Measurements from ENCODE around the gene TLR10.

TLR10 gene

DNA sequence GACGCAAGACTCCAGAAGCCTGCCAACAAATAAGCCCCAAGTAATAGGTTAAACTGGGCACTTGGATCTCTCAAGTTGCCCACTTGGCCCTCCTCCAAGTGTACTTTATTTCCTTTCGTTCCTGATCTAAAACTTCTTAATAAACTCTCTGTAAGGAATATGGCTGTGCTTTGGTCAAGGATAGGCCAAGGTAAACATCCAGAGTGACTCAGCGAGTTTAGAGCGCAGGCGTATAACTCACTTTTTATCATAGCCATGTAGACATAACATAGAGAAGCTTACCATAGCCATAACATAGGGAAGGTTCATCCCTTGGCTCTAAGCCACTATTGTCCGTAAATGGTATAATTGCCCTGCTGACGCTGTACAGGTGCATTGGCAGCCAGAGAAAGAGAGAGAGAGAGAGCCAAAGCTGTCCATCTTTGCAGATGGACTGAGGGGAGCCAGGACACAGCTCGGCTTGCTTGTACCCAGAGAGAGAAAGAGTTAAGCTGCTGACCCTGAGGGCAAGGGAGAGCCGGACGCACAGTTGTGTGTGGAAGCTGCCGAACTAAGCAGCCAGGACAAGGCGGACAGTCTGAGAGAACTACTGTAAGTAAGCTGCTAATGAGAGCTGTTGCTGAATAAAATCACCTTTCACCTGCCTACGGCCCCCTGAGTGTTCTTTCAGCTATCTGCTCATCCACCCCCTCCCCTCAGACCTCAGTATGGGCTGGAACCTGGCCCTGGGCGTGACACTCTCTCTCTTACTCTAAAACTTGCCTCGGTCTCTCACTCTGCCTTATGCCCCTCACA is 20.0 kb upstream of the TLR10 start:
- CTCF ChIA-PET = interaction anchor here (0.7 to 16.8 kb wide), 11 partner anchors 9 to 749 kb away, joined by 3 to 191 read pairs (median 7); partner anchors contain the start of gene TLR10
- POLR2A ChIA-PET = no interaction called here
- no peak for DNase-seq (ENCODE audit: low read depth, low spot score)
- TF ChIP-seq, protein P1, sequence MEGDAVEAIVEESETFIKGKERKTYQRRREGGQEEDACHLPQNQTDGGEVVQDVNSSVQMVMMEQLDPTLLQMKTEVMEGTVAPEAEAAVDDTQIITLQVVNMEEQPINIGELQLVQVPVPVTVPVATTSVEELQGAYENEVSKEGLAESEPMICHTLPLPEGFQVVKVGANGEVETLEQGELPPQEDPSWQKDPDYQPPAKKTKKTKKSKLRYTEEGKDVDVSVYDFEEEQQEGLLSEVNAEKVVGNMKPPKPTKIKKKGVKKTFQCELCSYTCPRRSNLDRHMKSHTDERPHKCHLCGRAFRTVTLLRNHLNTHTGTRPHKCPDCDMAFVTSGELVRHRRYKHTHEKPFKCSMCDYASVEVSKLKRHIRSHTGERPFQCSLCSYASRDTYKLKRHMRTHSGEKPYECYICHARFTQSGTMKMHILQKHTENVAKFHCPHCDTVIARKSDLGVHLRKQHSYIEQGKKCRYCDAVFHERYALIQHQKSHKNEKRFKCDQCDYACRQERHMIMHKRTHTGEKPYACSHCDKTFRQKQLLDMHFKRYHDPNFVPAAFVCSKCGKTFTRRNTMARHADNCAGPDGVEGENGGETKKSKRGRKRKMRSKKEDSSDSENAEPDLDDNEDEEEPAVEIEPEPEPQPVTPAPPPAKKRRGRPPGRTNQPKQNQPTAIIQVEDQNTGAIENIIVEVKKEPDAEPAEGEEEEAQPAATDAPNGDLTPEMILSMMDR (IDR thresholded peaks at IDR 0.05; ENCODE audit: insufficient read depth, low read length, missing control alignments) = no peak
- no peak overlapping the region for H3K4me3 ChIP-seq (ENCODE audit: low read depth, low read length)

DNA sequence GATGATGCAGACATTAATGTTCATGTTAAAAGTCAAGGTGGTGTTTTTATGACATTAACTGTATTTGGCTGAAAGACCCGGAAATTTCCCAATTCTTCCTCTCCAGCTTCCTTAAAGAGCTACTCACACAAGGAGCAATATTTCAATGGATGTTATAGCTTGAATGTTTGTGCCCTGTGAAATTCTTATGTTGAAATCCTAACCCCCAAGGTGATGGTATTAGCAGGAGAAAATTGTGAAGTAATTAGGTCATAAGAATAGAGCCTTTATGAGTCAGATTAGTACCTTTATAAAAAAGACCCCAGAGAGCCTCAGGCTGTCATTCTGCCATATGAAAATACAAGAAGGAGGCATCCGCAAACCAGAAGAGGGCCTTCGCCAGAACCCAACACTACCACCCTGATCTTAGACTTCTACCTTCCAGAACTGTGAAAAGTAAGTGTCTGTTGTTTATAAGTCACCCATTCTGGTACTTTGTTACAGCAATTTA is 18.2 kb upstream of the TLR10 start:
- CTCF ChIA-PET = interaction anchor here (1.1 to 16.8 kb wide), 4 partner anchors 9 to 40 kb away, joined by 4 to 191 read pairs (median 44); partner anchors contain the start of gene TLR10
- POLR2A ChIA-PET = no interaction called here

DNA sequence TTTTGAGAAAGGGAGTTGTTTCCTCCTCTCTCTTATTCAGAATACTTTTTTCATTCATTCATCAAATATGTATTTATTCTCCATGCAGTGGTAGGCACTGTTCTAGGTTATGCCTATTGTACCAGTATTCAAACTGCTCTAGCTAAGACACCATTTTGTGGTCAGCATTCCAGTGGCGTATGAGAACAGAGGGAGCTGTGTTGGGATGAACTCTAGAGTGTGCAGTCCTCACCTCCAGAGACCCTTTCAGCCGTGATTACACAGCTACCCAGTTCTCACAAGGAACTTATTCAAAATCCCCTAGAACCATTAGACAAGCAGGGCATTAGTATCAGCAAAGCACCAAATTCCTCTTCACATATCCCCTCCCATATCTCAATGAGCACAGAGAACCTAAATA is 17.6 kb upstream of the TLR10 start:
- ChIA-PET POLR2A (interaction anchor here (0.6 kb wide), 1 partner anchor 567 kb away, joined by 3 read pairs; no protein-coding TSS in a partner anchor), CTCF (interaction anchor here (1.1 to 16.8 kb wide), 4 partner anchors 9 to 39 kb away, joined by 4 to 191 read pairs (median 44); partner anchors contain the start of gene TLR10)
- no peak for DNase-seq (ENCODE audit: low read depth, low spot score)
- TF ChIP-seq, protein P1 (IDR thresholded peaks at IDR 0.05; ENCODE audit: insufficient read depth, low read length, missing control alignments) = no peak
- H3K4me3 ChIP-seq (ENCODE audit: low read depth, low read length) = no peak overlapping the region

More for the DNA sequence above, 18.2 kb upstream of the TLR10 start:
- TF ChIP-seq, protein P1 (IDR thresholded peaks at IDR 0.05; ENCODE audit: insufficient read depth, low read length, missing control alignments) = no peak
- no peak for DNase-seq (ENCODE audit: low read depth, low spot score)
- no peak overlapping the region for H3K4me3 ChIP-seq (ENCODE audit: low read depth, low read length)

DNA sequence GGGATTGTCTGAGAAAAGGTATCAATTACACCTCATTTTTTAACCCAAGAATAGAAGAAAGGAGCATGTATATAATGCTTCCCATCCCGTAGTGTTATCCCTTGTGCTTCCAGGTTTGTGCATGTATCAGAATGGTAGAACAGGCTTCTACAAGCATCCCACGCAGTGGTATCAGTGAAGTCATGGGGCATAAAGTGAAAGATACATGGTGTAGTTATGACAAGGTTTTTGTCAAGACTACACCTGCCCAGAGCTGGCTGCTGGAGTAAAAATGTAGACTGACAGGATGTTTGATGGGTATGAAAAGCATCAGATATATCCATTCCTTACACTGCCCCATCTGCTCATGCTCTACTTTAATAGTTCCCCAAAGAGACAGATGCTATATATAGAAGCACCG is 12.3 kb upstream of the TLR10 start:
- CTCF ChIA-PET = interaction anchor here (0.7 to 16.8 kb wide), 4 partner anchors 9 to 36 kb away, joined by 3 to 191 read pairs (median 11); partner anchors contain the start of genes TLR1 and TLR10
- no peak overlapping the region for H3K4me3 ChIP-seq (ENCODE audit: low read depth, low read length)
- POLR2A ChIA-PET = no interaction called here
- TF ChIP-seq, protein P1 (IDR thresholded peaks at IDR 0.05; ENCODE audit: insufficient read depth, low read length, missing control alignments) = no peak
- DNase-seq (ENCODE audit: low read depth, low spot score) = no peak

DNA sequence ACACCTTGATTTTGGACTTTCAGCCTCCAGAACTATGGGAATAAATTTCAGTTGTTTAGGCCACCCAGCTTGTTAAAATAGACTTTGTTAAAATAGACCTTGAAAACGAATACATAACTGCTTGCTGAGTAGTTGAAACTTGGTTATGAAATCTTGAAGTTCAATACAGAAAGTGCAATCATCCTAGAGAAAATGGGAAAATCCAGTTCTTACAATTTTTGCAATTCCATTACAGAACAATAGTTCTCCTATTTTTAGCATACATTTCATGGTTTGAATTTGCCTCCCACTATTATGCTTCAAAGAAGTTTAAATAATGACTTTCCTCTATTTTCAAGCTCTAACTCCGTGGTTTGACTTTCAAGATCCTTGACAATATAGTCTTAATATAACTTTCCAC is 11.3 kb upstream of the TLR10 start:
- no peak overlapping the region for H3K4me3 ChIP-seq (ENCODE audit: low read depth, low read length)
- TF ChIP-seq, protein P1 (IDR thresholded peaks at IDR 0.05; ENCODE audit: insufficient read depth, low read length, missing control alignments) = no peak
- CTCF ChIA-PET = interaction anchor here (0.7 to 16.8 kb wide), 5 partner anchors 9 to 62 kb away, joined by 3 to 191 read pairs (median 10); partner anchors contain the start of genes TLR1 and TLR10
- DNase-seq (ENCODE audit: low read depth, low spot score) = no peak
- POLR2A ChIA-PET = no interaction called here

DNA sequence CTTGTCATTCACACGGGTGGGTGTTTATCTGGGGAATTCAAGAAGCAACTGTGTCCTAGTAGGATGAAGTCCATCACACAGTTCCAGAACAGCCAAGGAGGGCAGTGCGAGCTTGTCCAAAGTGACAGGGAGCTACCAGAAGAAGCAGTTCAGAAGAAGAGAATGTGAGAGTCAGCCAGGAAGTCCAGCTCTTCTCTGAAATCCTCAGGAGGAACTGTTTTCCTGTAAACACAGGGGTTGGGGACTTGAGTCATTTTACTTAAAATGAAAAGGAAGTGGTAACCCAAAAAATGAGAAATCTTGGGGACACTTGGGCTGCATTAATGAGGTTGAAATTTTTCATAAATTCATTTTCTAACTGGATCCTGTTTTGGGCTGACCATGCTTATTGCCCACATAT is 8.2 kb upstream of the TLR10 start:
- CTCF ChIA-PET = interaction anchor here (3.3 to 16.8 kb wide), 4 partner anchors 8 to 31 kb away, joined by 14 to 191 read pairs (median 26); partner anchors contain the start of genes TLR1 and TLR10
- no peak overlapping the region for H3K4me3 ChIP-seq (ENCODE audit: low read depth, low read length)
- no peak for DNase-seq (ENCODE audit: low read depth, low spot score)
- POLR2A ChIA-PET = no interaction called here
- TF ChIP-seq, protein P1 (IDR thresholded peaks at IDR 0.05; ENCODE audit: insufficient read depth, low read length, missing control alignments) = no peak
